ENCODE data around the gene ZBTB45. TPM values are rescaled to one million over a fixed set of nuclear protein-coding genes. Genes with fewer than 3 reads are reported as not detected.
"Not testable (repeated sequence)": the region's sequence is repeated elsewhere in the genome, so short reads cannot be mapped to it uniquely, and the experiment has no call there.

The ZBTB45 gene
- total RNA-seq, 2 donors from 2014 or later: 11.8 to 12.1 TPM

DNA sequence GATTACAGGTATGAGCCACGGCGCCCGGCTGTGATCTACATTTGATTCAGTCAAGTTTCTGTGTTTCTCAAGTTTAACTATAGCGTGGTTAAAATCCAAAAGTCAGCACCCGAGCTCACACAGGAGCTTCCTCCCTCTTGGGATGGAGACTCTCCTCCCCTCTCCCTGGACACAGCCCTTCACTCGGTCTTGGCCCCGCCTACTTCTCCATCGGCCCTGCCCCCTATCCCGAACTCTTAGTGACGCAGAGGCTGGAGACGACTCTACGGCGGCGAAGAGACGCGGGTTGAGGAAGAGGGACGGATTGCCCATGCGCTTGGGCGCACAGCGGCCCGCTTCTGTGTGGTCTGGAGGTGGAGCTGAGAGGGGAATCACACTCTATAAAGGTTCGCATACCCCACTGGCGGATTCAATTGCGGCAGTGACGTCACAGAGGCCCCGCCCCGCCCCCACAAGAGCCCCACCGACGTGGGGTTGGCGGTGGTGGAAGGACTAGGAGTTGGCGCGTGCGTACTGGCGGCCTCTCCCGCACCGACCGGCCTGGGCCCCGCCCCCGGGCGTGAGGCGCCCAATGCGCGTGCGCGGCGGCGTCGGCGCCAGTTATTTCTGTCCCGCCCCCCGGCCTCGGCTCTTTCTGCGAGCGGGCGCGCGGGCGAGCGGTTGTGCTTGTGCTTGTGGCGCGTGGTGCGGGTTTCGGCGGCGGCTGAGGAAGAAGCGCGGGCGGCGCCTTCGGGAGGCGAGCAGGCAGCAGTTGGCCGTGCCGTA lies 24.4 kb upstream of the ZBTB45 start, which contains the start of gene TRIM28:
Gene TRIM28, plus strand, starts transcription at position 239 of the 765 bp plus-strand sequence. CDS start 694 bp downstream, outside the sequence.
- intact Hi-C loops (cut with DNase I): no loop called here
- DNase-seq (ENCODE audit: low spot score): peak; percentile 100

DNA sequence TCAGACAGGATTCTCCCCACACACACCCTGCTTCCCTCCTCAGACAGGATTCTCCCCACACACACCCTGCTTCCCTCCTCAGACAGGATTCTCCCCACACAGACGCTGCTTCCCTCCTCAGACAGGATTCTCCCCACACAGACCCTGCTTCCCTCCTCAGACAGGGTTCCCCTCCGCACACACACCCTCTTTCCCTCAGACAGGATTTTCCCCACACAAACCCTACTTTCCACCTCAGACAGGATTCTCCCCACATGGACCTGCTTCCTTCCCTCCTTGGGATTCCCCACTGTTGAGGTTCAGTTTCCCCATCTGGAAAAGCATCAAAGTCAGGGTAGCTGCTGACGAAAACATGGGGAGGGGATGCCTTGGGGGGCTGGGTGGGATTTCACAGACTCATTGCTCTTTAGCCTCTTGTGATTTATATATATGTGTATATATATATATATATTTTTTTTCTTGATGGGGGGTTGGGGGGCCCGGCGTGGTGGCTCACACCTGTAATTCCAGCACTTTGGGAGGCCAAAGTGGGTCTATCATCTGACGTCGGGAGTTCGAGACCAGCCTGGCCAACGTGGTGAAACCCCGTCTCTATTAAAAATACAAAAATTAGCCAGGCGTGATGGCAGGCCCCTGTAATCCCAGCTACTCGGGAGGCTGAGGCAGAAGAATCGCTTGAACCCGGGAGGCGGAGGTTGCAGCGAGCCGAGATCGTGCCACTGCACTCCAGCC lies 23.2 kb upstream of the ZBTB45 start:
- DNase-seq (ENCODE audit: low spot score); intact Hi-C loops (cut with DNase I): not testable (repeated sequence)

DNA sequence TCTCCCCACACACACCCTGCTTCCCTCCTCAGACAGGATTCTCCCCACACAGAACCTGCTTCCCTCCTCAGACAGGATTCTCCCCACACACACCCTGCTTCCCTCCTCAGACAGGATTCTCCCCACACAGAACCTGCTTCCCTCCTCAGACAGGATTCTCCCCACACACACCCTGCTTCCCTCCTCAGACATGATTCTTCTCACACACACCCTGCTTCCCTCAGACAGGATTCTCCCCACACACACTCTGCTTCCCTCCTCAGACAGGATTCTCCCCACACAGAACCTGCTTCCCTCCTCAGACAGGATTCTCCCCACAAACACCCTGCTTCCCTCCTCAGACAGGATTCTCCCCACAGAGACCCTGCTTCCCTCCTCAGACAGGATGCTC lies 19.6 kb upstream of the ZBTB45 start:
- DNase-seq (ENCODE audit: low spot score); intact Hi-C loops (cut with DNase I): not testable (repeated sequence)

DNA sequence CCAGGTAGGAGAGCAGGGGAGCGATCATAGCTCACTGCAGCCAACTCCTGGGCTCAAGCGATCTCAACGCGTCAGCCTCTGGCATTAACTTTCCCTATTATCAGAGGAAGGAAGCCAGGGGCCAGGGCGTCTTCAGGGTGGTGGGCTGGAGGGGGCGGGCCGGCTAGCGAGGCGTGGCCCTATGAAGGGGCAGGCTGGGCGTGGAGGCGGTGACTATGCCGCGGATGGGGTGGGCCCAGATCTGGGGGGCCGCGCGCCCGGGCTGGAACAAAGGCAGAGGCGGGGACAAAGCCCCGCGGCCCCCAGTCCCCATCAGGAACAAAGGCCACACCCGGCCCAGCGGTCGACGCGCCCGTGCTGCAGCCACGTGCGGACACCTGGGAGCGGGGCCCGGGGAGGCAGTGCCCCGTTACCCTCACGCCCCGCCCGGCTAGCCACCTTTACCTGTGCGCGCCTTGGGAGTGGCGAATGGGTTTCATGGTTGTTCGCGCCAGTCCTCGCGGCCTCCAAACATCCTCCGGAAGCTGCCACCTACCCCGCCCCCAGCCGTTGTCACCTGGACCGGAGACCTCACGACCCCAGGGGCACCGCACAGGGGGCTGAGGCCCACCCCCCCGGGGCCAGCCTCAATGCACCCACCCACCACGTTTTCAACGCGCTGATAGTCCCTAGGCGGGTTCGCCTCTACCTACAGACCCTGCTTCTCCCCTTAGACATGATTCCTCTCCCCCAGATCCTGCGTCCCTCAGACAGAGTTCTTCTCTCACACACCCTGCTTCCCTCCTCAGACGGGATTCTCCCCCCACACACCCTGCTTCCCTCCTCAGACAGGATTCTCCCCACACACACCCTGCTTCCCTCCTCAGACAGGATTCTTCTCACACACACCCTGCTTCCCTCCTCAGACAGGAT lies 18.9 kb upstream of the ZBTB45 start:
- intact Hi-C loops (cut with DNase I): no loop called here
- DNase-seq (ENCODE audit: low spot score): no peak

DNA sequence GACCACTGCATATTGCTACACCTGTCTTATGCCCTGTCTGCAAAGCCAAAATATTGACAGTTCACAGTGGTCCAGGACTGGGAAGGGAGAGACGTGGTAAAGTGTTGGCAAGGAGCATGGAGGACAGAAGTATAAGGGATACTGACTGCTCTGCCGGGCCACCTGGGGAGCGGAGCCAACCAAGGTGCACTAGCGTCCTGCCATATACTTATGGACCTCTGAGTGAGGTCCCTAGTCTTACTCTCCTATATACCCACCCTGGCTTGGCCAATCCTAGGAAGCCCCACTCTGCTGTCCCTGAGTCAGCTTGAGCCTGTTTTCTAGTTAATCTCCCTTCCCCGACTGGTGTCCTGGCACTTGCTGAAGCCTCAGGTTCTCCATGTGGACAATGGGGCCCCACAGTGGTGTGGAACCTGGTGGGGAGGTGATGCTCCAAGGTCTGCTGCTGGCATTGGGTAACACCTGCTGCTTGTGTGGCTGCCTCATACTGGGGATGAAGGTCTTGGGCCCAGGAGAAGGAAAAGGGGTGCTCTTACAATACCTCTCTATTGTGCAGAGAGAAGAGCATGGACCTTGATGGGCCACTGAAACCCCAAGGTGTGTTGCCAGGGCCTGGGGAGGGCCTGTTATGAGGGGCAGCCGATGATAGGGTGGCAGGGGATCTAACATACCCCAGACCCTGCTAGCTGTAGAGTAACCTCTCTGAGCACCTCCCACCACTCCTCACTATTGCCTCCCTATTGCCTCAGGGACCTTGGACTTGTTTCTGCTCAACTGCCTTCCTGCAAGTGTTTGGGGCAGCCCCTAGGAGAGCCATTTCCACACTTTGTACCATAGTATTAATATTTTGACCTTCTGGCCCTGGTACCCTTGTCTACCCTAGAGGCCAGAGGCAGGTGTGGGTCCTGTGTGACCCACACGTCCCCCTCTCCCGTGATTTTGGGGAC lies 17.5 kb upstream of the ZBTB45 start:
- intact Hi-C loops (cut with DNase I): no loop called here
- no peak for DNase-seq (ENCODE audit: low spot score)

DNA sequence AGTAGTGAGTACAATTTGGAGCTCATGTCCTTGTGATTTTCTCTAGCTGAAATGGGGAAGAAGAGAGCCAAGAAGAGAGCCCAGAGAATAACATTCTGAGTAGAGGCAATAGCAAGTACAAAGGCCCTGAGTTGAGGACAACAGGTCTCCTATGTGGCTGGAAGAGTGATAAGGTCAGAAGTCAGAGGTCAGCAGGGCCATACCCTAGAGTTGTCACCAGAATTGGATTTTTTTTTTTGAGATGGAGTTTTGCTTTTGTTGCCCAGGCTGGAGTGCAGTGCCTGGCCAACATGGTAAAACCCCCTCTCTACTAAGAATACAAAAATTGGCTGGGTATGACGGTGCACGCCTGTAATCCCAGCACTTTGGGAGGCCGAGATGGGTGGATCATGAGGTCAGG lies 16.2 kb upstream of the ZBTB45 start:
- no peak for DNase-seq (ENCODE audit: low spot score)
- intact Hi-C loops (cut with DNase I): no loop called here

DNA sequence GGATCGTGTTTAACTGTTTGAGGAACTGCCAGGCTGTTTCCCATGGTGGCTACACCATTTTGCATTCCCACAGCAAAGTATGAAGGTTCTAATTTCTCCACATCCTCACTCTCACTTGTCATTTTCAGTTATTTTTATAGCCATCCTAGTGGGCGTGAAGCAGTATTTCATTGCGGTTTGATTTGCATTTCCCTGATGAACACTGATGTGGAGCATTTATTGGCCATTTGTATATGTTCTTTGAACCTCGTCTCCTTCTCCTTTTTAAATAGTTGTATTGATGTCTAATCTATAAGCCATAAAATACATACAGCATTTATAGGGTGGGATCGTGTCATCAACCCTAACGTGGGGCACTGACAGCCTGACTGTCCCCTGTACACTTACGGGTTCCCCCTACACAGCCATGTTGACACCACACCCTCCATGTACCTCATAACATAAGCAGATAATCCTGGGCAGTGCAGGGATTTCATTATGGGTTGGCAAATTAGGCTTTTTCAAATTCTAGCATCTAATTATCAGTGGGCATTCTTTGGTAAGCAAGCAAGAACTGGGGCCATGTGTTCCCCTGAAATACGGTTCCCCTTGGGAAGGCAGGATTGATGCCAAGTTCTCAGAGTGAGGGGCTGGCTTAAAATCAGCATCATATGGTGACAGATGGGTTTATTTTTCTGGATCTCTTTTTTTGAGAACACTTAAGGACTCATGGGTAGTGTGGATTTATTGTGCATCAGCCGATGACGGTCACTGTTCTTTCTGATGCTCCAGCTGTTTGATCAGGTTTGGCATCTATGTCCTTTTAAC lies 11.6 kb upstream of the ZBTB45 start:
- intact Hi-C loops (cut with DNase I): no loop called here
- no peak for DNase-seq (ENCODE audit: low spot score)

DNA sequence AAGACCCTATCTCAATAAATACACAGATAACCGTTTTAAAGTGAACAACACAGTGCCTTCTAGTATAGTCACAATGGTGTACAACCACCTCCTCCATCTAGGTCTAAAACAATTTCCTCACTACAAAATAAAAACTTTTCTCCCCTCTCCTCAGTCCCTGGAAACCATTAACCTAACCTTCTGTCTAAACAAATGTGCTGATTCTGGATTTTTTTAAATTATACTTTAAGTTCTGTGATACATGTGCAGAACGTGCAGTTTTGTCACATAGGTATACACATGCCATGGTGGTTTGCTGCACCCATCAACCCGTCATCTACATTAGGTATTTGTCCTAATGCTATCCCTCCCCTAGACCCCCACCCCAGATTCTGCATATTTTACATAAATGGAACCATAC lies 9.8 kb upstream of the ZBTB45 start:
- DNase-seq (ENCODE audit: low spot score): no peak
- intact Hi-C loops (cut with DNase I): no loop called here

DNA sequence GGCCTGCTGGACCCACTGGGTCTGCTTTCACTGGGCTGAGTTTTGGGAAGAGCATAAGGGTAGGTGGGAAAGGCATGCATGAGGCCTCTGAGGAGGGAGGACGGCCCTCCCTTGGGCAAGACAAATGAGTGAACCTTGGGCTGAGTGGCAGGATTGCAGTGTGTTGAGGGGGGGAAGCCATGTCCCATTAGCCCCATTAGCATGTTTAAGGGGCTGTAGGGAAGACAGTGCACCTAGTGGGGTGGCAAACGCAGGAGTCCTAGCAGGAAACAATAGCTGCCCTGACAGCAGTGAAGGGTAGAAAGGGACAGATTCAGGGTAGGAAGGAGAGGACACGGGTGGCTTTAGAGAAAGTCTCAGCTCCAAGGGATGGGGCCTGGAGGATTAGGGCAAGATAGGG lies 3.1 kb upstream of the ZBTB45 start:
- DNase-seq (ENCODE audit: low spot score): no peak
- intact Hi-C loops (cut with DNase I): no loop called here

DNA sequence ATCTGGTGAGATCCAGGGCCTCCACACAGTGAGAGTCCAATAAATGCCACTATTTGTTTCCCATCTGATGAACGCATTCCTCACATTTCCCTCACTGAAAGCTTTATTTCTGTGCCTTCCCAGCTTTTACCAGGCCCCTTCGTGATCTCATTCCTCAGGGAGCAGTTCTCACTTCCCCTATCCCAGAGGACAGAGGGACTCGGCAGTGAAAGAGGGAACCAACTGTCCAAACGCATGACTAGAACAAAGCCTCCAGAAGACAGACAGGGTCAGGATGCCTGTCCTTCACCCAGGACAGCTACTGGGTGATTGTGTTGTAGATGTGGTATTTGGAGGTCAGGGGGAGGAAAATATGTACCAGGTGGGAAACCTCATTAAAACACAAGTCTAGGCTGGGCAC lies 2.0 kb upstream of the ZBTB45 start:
- no peak for DNase-seq (ENCODE audit: low spot score)
- intact Hi-C loops (cut with DNase I): no loop called here

DNA sequence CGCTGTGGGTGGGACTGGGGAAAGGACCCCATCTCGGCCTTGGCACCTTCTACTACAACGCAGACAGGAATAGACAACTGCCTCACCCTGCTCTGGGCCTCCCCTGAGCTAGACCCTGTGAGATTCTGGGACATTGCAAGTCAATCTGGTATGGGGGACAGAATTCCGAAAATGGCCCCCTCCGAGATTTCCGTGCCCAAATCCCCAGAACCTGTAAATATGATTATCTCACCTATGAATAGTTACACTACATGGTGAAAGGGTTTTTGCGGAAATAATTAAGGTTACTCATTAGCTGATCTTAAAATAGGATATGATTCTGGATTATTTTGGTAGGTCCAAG lies 618 bp upstream of the ZBTB45 start:
- DNase-seq (ENCODE audit: low spot score): no peak
- intact Hi-C loops (cut with DNase I): no loop called here

DNA sequence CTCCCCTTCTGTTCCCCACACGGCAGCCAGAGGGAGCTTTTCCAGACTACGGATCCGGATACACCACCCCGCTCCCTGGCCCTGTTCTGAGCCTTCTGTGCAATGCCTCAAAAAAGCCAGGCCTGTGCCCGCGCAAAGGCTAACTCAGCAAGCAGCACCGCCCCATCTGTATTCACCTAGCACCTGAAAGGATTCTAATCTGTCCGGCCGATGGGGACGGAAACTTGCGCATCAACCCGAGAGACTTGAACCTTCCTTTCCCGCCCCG lies 589 bp downstream of the ZBTB45 start:
- DNase-seq (ENCODE audit: low spot score): peak; percentile 88

DNA sequence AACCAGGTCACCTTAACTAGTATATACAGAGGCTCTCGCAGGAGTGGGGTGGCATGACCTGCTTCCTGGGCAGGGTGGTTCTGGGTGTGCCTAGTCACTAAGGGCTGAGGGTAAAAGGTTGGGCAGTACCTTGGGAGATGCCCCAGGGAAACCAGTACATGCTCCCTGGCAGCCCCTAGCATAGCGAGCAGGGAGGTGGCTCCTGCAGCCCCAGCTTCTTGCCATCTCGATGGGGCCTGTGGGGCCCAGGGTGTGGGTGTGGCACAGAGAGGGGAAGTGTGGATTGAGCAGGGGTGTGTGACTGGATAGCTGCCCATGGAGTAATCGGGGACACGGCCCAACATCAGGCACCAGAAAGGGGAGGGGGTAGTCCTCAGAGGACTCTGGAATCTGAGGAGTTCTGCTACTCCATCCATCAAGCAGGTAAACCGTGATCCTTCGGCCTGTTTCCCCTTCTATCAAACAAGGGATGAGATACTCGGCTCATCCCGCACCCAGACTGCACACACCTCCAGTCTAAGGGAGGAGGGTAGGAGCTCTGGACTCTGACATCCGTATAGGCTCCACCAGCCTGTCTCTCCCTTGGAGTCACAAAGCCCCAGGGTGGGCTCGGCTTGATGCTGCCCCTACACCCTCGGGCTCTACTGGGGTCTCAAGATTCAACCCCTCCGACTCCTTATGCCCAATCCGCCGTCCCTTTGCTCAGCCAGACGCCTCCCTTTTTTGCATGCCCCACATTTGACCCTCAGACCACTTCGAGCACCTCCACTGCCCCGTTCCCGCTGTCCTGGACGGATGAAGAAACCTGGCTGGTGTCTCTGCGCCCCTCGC lies 1.1 kb downstream of the ZBTB45 start:
- intact Hi-C loops (cut with DNase I): no loop called here
- no peak for DNase-seq (ENCODE audit: low spot score)

More for the DNA sequence above, 589 bp downstream of the ZBTB45 start:
- intact Hi-C loops (cut with DNase I): no loop called here

DNA sequence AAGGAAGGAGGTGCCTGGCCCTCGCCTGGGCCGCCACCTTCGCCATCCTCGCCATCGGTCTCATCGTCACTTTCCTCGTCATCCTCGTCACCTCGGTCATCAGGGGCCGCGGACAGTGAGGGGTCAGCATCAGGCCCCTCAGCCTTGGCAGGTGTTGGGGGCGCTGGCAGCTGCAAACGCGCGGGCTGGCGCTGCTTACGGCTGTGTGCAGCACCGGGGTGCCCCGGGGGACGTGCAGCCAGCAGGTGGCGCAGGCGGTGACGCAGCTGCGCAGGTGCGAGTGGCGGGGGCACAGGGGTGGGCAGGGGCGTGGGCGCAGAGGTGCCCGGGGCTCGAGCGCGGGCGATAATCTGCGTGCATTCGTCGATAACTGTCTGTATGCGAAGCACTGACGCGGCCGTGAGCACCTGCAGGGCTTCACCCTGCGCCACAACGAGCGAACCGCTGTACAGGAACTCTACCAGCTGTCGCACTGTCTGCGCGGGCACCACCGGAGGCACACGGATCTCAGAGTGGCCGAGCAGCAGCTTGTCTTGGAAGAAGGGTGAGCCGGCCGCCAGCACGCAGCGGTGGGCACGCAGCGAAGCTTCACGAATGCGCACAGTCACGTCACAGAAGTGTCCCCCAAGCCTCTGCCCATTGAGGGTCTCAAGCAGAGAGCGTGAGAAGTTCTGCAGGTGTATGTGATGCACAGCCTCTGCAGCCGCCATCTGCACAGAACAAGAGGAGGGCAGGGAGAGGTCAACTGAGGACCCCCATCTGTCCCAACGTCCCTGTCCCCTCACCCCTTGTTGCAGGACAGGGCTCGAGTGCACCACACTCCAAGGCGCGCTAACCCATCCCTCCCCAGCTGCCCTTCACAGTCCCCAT lies 2.4 kb downstream of the ZBTB45 start:
- intact Hi-C loops (cut with DNase I): no loop called here
- DNase-seq (ENCODE audit: low spot score): no peak

DNA sequence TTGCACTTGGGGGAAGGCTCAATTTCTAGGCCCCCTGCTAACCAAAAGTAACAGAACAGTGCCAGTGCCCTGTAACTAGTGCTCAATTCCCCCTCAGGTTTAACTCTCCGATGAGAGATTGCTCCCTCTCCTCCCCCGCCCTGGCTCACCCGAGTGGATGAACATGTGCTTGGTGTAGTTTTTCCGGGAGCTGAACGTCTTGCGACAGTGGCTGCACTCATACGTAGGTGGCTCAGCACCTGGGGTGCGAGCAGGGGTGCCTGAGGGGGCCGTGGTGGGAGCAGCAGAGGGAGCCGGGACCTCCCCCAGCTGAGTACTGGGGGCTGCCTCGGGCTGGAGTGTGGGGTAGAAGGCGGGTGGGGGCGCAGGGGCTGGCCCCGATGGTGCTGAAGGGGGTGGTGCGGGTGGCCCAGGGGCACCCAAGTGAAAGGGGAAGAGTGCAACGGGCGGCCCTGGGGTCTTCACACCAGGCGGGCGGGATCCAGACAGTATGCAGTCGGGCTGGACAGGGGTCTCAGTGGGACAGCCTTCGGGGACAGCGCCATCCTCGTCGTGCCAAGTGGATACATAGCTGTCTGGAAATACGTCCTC lies 3.3 kb downstream of the ZBTB45 start:
- intact Hi-C loops (cut with DNase I): no loop called here
- DNase-seq (ENCODE audit: low spot score): no peak

DNA sequence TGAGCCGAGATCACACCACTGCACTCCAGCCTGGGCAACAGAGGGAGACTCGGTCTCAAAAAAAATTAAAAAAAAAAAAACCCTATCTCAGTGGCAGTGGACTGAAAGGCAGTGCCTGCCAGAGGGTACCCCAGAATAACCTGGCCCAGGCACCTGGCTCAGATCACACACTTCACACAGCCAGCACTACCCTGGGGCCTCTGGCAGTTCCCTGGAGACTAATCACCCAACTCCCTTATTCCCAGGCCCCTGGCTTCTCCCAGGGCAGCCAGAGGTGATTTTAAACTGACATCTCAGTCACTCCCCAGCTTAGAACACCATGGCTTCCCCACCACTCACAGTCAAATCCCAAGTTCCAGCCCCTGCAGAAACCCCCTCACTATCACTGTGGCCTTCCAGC lies 4.4 kb downstream of the ZBTB45 start:
- intact Hi-C loops (cut with DNase I): no loop called here
- no peak for DNase-seq (ENCODE audit: low spot score)
